Prostate gland (tissue), 2 donors: ENCODE results near the gene ELAVL2. TPM values are rescaled to one million over a fixed set of nuclear protein-coding genes. Genes with fewer than 3 reads are reported as not detected.

Experiments
- DNase-seq: peaks from one replicate; pipeline ENCODE4 v3.0.0-alpha.2; 2019; ENCODE audit warnings: low spot score
- H3K27ac ChIP-seq, 2 donors: fragments of 200-600 bp; sonication (generic); 2 replicates each; pipeline ENCODE4 v1.5.1; 2017 to 2019
- H3K27me3 ChIP-seq: fragments of 200-600 bp; sonication (generic); replicated peaks from 2 replicates; pipeline ENCODE4 v1.5.1; 2019; ENCODE audit not compliant: insufficient read depth
- H3K36me3 ChIP-seq, 2 donors: fragments of 200-600 bp; sonication (generic); 1 replicate in 1 of 2; 2 replicates in 1 of 2; pipeline versions ENCODE4 v1.5.1 to v1.8.1; 2017 to 2019
- H3K4me1 ChIP-seq: fragments of 200-600 bp; sonication (generic); replicated peaks from 2 replicates; pipeline ENCODE4 v1.5.1; 2019
- H3K4me3 ChIP-seq, 2 donors: fragments of 200-600 bp; sonication (generic); 2 replicates each; pipeline ENCODE4 v1.5.1; 2017 to 2019
- H3K9me3 ChIP-seq: fragments of 200-600 bp; sonication (generic); 2 replicates; pipeline ENCODE4 v1.5.1; 2017
- CTCF ChIP-seq, 4 experiments: fragments of 200-600 bp in 2 of 4; fragments of 450-650 bp in 2 of 4; sonication (generic) in 2 of 4; IDR thresholded peaks; 1 replicate in 3 of 4; 2 replicates in 1 of 4; pipeline ENCODE4 v1.5.1; 2016 to 2019; ENCODE audit warnings: antibody characterized with exemption in 4 of 4, mild to moderate bottlenecking in 2 of 4, moderate library complexity in 2 of 4
- POLR2A ChIP-seq: fragments of 450-650 bp; IDR thresholded peaks from one replicate; pipeline ENCODE4 v1.6.1; 2016; ENCODE audit warnings: antibody characterized with exemption, mild to moderate bottlenecking
- POLR2AphosphoS5 ChIP-seq: sonication (generic); formaldehyde crosslinking; IDR thresholded peaks from one replicate; pipeline ENCODE4 v1.6.1; 2017; ENCODE audit warnings: antibody characterized with exemption
- WGBS: methylation state at CpG from one replicate; pipeline ENCODE4 v1.1.5; 2018; 5-methylcytosine and 5-hydroxymethylcytosine counted together
- intact Hi-C: fragments of 100-400 bp; cut with DNase I; formaldehyde crosslinking; loops from one replicate; pipeline ENCODE4 v1.14.2; 2022
- total RNA-seq, 2 donors: library from RNA; depleted of rRNA; stranded (reverse); fragments of >200 nt; gene quantifications; one replicate each; pipeline ENCODE4 v1.1.0, GENCODE V29; 2016

The ELAVL2 gene
- total RNA-seq, 2 donors from 2014 or later = 0.55 to 43.1 TPM

DNA sequence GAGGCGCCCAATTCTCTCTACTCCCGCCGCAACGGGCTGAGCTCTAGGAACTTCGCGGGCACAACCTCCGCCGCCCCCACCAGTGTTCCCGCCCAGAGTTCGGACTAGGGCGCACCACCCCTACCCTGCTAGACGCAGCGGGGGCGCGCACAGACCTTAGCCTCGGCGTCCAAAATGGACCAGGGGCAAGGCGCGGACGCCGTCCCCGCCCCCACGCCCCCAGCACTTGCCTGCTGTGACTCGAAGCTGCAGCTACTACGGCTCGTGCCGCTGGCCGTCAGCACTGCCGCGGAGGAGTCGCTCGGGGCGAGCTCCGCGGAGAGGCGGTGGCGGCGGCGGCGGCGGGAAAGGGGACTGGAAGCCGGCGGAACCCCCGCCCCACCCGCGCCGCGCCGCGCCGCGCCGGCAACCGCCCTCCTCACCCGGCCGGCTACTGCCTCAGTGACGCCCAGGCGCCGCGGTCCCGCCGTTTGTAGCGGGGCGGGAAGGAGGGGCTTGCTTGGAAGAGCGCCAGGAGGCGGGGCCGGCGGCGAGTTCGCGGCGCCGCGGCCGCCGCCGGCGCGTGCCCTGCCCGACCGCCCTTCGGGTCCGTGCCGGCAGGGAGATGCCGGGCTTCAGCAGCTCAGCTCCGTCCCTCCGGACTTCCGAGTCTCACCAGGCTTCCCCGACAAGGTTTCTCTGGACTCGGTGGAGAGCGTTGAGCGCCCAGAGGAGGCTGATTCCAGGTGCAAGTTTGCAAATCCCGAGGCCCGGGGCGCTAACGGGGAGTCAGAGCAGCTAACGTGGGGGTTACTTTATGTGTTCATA, 4.5 kb downstream of the ELAVL2 start:
- peaks cover 39% of the 10 kb centered on the region for H3K27me3 ChIP-seq
- H3K4me1 ChIP-seq = no peaks in the 10 kb centered on the region
- H3K9me3 ChIP-seq = no peaks in the 10 kb centered on the region
- H3K36me3 ChIP-seq = no peaks in the 10 kb centered on the region
- intact Hi-C loops = no loop called here
- no peak for DNase-seq
- WGBS = 1% methylated on average over 55 of the region's 97 CpGs
- no peak overlapping the region for H3K27ac ChIP-seq
- H3K4me3 ChIP-seq = peak overlapping the region; percentile 30
- no peak for TF ChIP-seq POLR2AphosphoS5
- TF ChIP-seq CTCF (IDR thresholded peaks at IDR 0.05) = no peak
- TF ChIP-seq POLR2A = no peak

DNA sequence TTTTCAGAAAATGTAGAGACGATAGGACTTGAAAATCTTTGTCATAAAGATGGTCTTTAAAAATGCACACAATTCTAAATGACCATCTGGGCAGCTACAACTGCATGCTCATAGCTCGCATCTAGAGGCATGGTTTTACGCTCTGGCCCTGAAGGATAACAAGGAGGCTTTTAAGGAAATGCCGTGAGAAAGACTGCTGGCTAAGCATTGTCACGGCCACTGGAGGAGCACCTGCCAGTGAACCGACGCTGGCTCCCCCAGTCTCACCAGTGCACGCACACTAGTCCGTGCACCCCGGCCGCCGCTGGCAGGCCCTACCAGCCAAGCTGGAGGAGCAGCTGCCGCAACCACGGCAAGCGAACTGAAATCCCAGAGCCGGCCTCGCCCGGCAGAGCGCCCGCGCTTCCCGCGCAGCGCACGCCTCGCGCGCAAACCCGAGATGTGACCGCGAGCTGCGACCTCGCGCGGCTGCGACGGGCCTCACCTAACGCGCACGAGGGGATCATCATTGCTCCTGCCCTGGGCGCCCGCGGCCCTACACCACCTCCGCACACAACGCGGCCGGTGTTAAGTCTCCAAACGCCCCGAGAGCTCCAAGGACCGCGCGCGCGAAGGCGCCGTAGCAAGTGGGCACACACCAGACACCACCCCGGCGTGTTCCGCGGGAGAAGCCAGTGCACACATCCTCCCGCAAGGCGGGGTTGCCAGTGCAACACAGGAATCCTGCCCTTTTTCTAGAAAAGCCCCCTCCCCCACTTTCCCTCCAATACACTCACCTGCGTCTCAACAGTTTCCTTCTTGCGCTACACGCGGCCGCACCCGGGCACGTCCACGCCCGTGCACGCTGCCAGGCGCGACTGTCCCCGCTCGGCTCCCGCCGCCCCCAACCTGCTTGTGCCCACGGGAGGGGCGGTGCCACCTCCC, 5.3 kb downstream of the ELAVL2 start:
- Histone ChIP-seq H3K4me3 (peak overlapping the region; percentile 30), H3K9me3 (no peaks in the 10 kb centered on the region), H3K27ac (no peak overlapping the region), H3K36me3 (no peaks in the 10 kb centered on the region), H3K4me1 (no peaks in the 10 kb centered on the region), H3K27me3 (peaks cover 36% of the 10 kb centered on the region)
- TF ChIP-seq CTCF (IDR thresholded peaks at IDR 0.05) (no peak), POLR2A (no peak), POLR2AphosphoS5 (no peak)
- 2% methylated on average over 65 of the region's 80 CpGs for WGBS
- intact Hi-C loops = no loop called here
- no peak for DNase-seq

- no peak for DNase-seq
- H3K27ac ChIP-seq = no peak overlapping the region
- intact Hi-C loops = no loop called here
- TF ChIP-seq CTCF (IDR thresholded peaks at IDR 0.05) (no peak), POLR2A (no peak), POLR2AphosphoS5 (no peak)
- H3K27me3 ChIP-seq = peaks cover 31% of the 10 kb centered on the region
- H3K36me3 ChIP-seq = no peaks in the 10 kb centered on the region
- no peaks in the 10 kb centered on the region for H3K9me3 ChIP-seq
- no peaks in the 10 kb centered on the region for H3K4me1 ChIP-seq
- no peak overlapping the region for H3K4me3 ChIP-seq
These were observed 6.6 kb downstream of the ELAVL2 start for GRCh38 chr9:23819403-23819802.

DNA sequence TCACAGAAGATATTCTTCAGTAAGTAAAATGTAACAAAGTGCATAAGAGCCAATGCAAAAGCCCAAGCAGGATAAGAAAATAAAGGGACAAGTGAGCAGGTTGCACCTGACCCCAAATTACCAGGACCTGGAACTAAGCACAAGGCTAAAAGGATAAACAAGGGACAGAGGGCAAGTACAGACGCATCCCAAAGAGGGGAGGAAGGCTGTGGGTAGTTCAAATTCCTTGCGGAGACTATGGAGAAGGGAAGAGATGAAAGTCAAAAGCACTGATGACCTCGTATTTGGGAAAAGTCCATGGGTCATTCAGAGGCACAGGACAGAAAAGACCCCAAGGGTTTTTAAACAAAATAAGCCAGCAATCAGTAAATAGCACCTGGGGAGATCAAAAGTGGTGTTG, 11.8 kb downstream of the ELAVL2 start:
- DNase-seq = no peak
- TF ChIP-seq POLR2A (no peak), POLR2AphosphoS5 (no peak), CTCF (IDR thresholded peaks at IDR 0.05) (no peak)
- Histone ChIP-seq H3K4me1 (no peaks in the 10 kb centered on the region), H3K4me3 (no peak overlapping the region), H3K9me3 (no peaks in the 10 kb centered on the region), H3K36me3 (no peaks in the 10 kb centered on the region), H3K27ac (no peak overlapping the region), H3K27me3 (no peaks in the 10 kb centered on the region)
- intact Hi-C loops = no loop called here
- WGBS = 63% methylated on average over 3 of the region's 3 CpGs
